Transverse colon (tissue), 3 donors: Measurements from ENCODE around the gene NAIP.
"Not testable (repeated sequence)": the region's sequence is repeated elsewhere in the genome, so short reads cannot be mapped to it uniquely, and the experiment has no call there.

ENCODE experiments used
- CTCF ChIP-seq, 5 experiments: fragments of 200-600 bp in 3 of 5; fragments of 450-650 bp in 2 of 5; sonication (generic) in 3 of 5; IDR thresholded peaks; 1 replicate in 2 of 5; 2 replicates in 3 of 5; pipeline ENCODE4 v1.5.1; 2016 to 2017; ENCODE audit warnings: antibody characterized with exemption in 5 of 5, inconsistent platforms in 3 of 5, mild to moderate bottlenecking in 2 of 5, moderate library complexity in 1 of 5
- POLR2A ChIP-seq: fragments of 450-650 bp; IDR thresholded peaks from one replicate; pipeline ENCODE4 v1.6.1; 2016; ENCODE audit warnings: antibody characterized with exemption, mild to moderate bottlenecking, moderate library complexity

- TF ChIP-seq CTCF (IDR thresholded peaks at IDR 0.05); POLR2A: not testable (repeated sequence)
Measured at GRCh38 chr5:70984882-70985281, 40.3 kb downstream of the NAIP start.
